C4-2B (cell line): ENCODE results near the gene GLTP.

Experiments
- CTCF ChIP-seq: fragments of 450-650 bp; conservative IDR thresholded peaks from 2 replicates; pipeline ENCODE4 v1.5.1; 2017; ENCODE audit warnings: mild to moderate bottlenecking
- ZFX ChIP-seq: fragments of 450-650 bp; IDR thresholded peaks from 2 replicates; pipeline ENCODE4 v1.6.1; 2017

GRCh38 chr12:109905301-109905700 is 25.0 kb upstream of the GLTP start:
- TF ChIP-seq CTCF (no peak), ZFX (no peak)
